ENCODE measurements around the gene SCN1A.

DNA sequence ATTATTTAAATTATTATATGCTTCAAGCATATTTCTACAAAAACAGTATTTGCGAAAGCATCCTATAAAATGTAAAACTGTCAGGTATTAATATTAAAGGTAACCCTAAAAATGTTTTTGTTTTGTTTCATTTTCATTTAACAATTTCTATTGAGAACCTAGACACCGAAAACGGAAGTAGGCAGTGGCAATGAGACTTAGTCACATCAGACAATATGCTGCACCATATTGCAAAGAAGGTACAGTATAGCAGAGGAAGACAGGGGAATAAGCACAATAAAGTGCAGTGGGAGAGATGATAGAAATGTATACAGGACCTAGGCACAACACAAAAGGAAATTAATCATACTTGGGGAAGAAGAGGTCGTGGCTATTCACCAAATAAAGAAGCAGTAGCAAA lies 12.2 kb downstream of the SCN1A start:
- TF ChIP-seq POLR2AphosphoS5 (IDR thresholded peaks at IDR 0.05; ENCODE audit: low read depth, low read length), result no peak
- no peak for TF ChIP-seq POLR2A (IDR thresholded peaks at IDR 0.05; ENCODE audit: low read depth, low read length)
- no peak for TF ChIP-seq PAX5 (IDR thresholded peaks at IDR 0.05; ENCODE audit: insufficient read depth, low read length, severe bottlenecking)
